ENCODE measurements around the gene ALDH1A1.

- TF ChIP-seq POLR2A (IDR thresholded peaks at IDR 0.05) = no peak
- TF ChIP-seq, protein P1, sequence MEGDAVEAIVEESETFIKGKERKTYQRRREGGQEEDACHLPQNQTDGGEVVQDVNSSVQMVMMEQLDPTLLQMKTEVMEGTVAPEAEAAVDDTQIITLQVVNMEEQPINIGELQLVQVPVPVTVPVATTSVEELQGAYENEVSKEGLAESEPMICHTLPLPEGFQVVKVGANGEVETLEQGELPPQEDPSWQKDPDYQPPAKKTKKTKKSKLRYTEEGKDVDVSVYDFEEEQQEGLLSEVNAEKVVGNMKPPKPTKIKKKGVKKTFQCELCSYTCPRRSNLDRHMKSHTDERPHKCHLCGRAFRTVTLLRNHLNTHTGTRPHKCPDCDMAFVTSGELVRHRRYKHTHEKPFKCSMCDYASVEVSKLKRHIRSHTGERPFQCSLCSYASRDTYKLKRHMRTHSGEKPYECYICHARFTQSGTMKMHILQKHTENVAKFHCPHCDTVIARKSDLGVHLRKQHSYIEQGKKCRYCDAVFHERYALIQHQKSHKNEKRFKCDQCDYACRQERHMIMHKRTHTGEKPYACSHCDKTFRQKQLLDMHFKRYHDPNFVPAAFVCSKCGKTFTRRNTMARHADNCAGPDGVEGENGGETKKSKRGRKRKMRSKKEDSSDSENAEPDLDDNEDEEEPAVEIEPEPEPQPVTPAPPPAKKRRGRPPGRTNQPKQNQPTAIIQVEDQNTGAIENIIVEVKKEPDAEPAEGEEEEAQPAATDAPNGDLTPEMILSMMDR (IDR thresholded peaks at IDR 0.05 in 4 of 5, conservative IDR thresholded peaks at IDR 0.05 in 1 of 5) = no peak
These were observed 21.4 kb downstream of the ALDH1A1 start for GRCh38 chr9:72931437-72931836.
